Spinal cord (tissue), 10 donors: ENCODE measurements around the gene EP300. TPM values are rescaled to one million over a fixed set of nuclear protein-coding genes. Genes with fewer than 3 reads are reported as not detected.
"Not testable (repeated sequence)": the region's sequence is repeated elsewhere in the genome, so short reads cannot be mapped to it uniquely, and the experiment has no call there.

Source experiments
- DNase-seq, 6 donors: peaks; one replicate each; pipeline versions ENCODE4 v3.0.0 to v3.0.0-alpha.2; 2013 to 2015; ENCODE audit warnings: low spot score in 6 of 6, low read depth in 4 of 6
- H3K27ac ChIP-seq: one replicate; pipeline ENCODE4 v1.5.1; 2013; ENCODE audit warnings: low read depth, low read length, control low read depth
- H3K27me3 ChIP-seq: one replicate; pipeline ENCODE4 v1.6.1; 2013; ENCODE audit warnings: low read length; ENCODE audit not compliant: control insufficient read depth, insufficient read depth
- H3K36me3 ChIP-seq: one replicate; pipeline ENCODE4 v1.6.1; 2013; ENCODE audit warnings: low read length; ENCODE audit not compliant: control insufficient read depth, insufficient read depth
- H3K4me1 ChIP-seq: one replicate; pipeline ENCODE4 v1.6.1; 2013; ENCODE audit warnings: low read length; ENCODE audit not compliant: control insufficient read depth, insufficient read depth
- H3K4me3 ChIP-seq: one replicate; pipeline ENCODE4 v1.5.1; 2013; ENCODE audit warnings: low read depth, low read length, control low read depth
- H3K9me3 ChIP-seq: one replicate; pipeline ENCODE4 v1.6.1; 2013; ENCODE audit warnings: low read length; ENCODE audit not compliant: control insufficient read depth, insufficient read depth
- WGBS: methylation state at CpG from one replicate; pipeline ENCODE4 v1.1.5; 2013; ENCODE audit warnings: missing lambda C conversion rate; ENCODE audit not compliant: insufficient coverage; 5-methylcytosine and 5-hydroxymethylcytosine counted together
- polyA plus RNA-seq, 2 donors: library from polyadenylated mRNA; unstranded; fragments of 120-200 nt; gene quantifications; one replicate each; pipeline ENCODE4 v1.2.1, GENCODE V29; 2013; ENCODE audit not compliant: insufficient read length in 2 of 2
- total RNA-seq, 2 donors: library from RNA; depleted of rRNA in 1 of 2; stranded (reverse); fragments of 120-200 nt in 1 of 2; fragments of >200 nt in 1 of 2; gene quantifications; one replicate each; pipeline versions ENCODE4 v1.2.3 to v1.2.4, GENCODE V29; 2013 to 2014
- donor health status: healthy.

Gene EP300
- total and polyA plus RNA-seq, 4 donors: 41.0 to 67.3 (median 44.7) TPM

- H3K4me1 ChIP-seq: peaks cover 14% of the 10 kb centered on the region
- no peaks in the 10 kb centered on the region for H3K9me3 ChIP-seq
- no peaks in the 10 kb centered on the region for H3K27me3 ChIP-seq
- H3K4me3 ChIP-seq: no peak overlapping the region
- no peak overlapping the region for H3K27ac ChIP-seq
- no peaks in the 10 kb centered on the region for H3K36me3 ChIP-seq
- no peak for DNase-seq
- WGBS: 100% methylated on average over 1 of the region's 8 CpGs
Measured at GRCh38 chr22:41052661-41053490, 39.5 kb upstream of the EP300 start.

- Histone ChIP-seq H3K36me3 (no peaks in the 10 kb centered on the region), H3K9me3 (no peaks in the 10 kb centered on the region), H3K27me3 (no peaks in the 10 kb centered on the region), H3K4me3 (no peak overlapping the region), H3K27ac (no peak overlapping the region), H3K4me1 (no peaks in the 10 kb centered on the region)
- DNase-seq: no peak
Measured at GRCh38 chr22:41057076-41057475, 35.3 kb upstream of the EP300 start.

- Histone ChIP-seq H3K27me3 (no peaks in the 10 kb centered on the region), H3K9me3 (no peaks in the 10 kb centered on the region), H3K36me3 (no peaks in the 10 kb centered on the region), H3K27ac (no peak overlapping the region), H3K4me1 (no peaks in the 10 kb centered on the region), H3K4me3 (no peak overlapping the region)
- DNase-seq: no peak
- WGBS: 27% methylated on average over 2 of the region's 6 CpGs
Measured at GRCh38 chr22:41062146-41062545, 30.2 kb upstream of the EP300 start.

GRCh38 chr22:41064326-41064725 is 28.1 kb upstream of the EP300 start:
- H3K9me3 ChIP-seq, H3K36me3 ChIP-seq, H3K27me3 ChIP-seq, H3K4me1 ChIP-seq, H3K4me3 ChIP-seq, H3K27ac ChIP-seq, DNase-seq: not testable (repeated sequence)
- WGBS: 100% methylated on average over 5 of the region's 15 CpGs

GRCh38 chr22:41066341-41066740 is 26.1 kb upstream of the EP300 start:
- H3K27ac ChIP-seq, H3K36me3 ChIP-seq, H3K4me3 ChIP-seq, DNase-seq, H3K27me3 ChIP-seq, H3K4me1 ChIP-seq, H3K9me3 ChIP-seq: not testable (repeated sequence)
- 91% methylated on average over 6 of the region's 8 CpGs for WGBS

GRCh38 chr22:41067968-41068367 is 24.4 kb upstream of the EP300 start:
- H3K27ac ChIP-seq, H3K9me3 ChIP-seq, H3K27me3 ChIP-seq, H3K4me1 ChIP-seq, H3K36me3 ChIP-seq, H3K4me3 ChIP-seq, DNase-seq: not testable (repeated sequence)
- WGBS: 91% methylated on average over 7 of the region's 10 CpGs

- H3K27me3 ChIP-seq: no peaks in the 10 kb centered on the region
- no peak overlapping the region for H3K4me3 ChIP-seq
- H3K36me3 ChIP-seq: no peaks in the 10 kb centered on the region
- H3K9me3 ChIP-seq: no peaks in the 10 kb centered on the region
- WGBS: 88% methylated on average over 7 of the region's 14 CpGs
- no peak for DNase-seq
- H3K27ac ChIP-seq: no peak overlapping the region
- H3K4me1 ChIP-seq: no peaks in the 10 kb centered on the region
Measured at GRCh38 chr22:41070665-41071331, 21.6 kb upstream of the EP300 start.

- DNase-seq: no peak
- H3K9me3 ChIP-seq: no peaks in the 10 kb centered on the region
- no peaks in the 10 kb centered on the region for H3K36me3 ChIP-seq
- no peak overlapping the region for H3K27ac ChIP-seq
- no peaks in the 10 kb centered on the region for H3K4me1 ChIP-seq
- H3K27me3 ChIP-seq: no peaks in the 10 kb centered on the region
- WGBS: 97% methylated on average over 11 of the region's 11 CpGs
- H3K4me3 ChIP-seq: no peak overlapping the region
Measured at GRCh38 chr22:41074061-41074460, 18.3 kb upstream of the EP300 start.

- Histone ChIP-seq H3K4me1 (no peaks in the 10 kb centered on the region), H3K4me3 (no peak overlapping the region), H3K36me3 (no peaks in the 10 kb centered on the region), H3K9me3 (no peaks in the 10 kb centered on the region), H3K27ac (no peak overlapping the region), H3K27me3 (no peaks in the 10 kb centered on the region)
- WGBS: 96% methylated on average over 22 of the region's 22 CpGs
- DNase-seq: no peak
Measured at GRCh38 chr22:41074466-41074865, 17.9 kb upstream of the EP300 start.
